ENCODE results near the gene CALM1.

DNA sequence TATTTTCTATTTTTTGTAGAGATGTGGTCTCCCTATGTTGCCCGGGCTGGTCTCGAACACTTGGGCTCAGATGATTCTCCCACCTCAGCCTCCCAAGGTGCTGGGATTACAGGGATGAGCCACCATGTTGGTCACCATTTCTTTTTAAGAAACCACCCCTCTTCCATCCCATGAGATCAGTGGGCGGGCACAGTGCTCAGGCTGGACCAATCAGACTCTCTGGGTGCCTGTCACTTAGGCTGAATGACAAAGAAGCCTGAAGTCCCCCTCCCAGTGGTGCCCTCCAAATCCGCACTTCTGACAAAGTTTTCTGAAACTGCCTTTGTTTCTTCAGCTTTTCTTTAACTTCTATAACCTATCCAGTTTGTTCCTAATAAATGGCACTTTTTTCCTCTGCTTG is 48.2 kb downstream of the CALM1 start:
- no peak for TF ChIP-seq CTCF (conservative IDR thresholded peaks at IDR 0.05; ENCODE audit: low read depth, low read length)
- TF ChIP-seq EZH2 (IDR thresholded peaks at IDR 0.05; ENCODE audit: borderline replicate concordance, low read depth, low read length, poor library complexity, severe bottlenecking): no peak

All from A673 (cell line).